Transverse colon (tissue), 4 donors: ENCODE data around the gene NR2E3.

Source experiments
- CTCF ChIP-seq, 5 experiments: fragments of 200-600 bp in 3 of 5; fragments of 450-650 bp in 2 of 5; sonication (generic) in 3 of 5; IDR thresholded peaks; 1 replicate in 2 of 5; 2 replicates in 3 of 5; pipeline ENCODE4 v1.5.1; 2016 to 2017; ENCODE audit warnings: antibody characterized with exemption in 5 of 5, inconsistent platforms in 3 of 5, mild to moderate bottlenecking in 2 of 5, moderate library complexity in 1 of 5
- EP300 ChIP-seq: sonication (generic); formaldehyde crosslinking; IDR thresholded peaks from one replicate; pipeline ENCODE4 v1.6.1; 2017; ENCODE audit warnings: antibody characterized with exemption, low read depth
- POLR2A ChIP-seq: fragments of 450-650 bp; IDR thresholded peaks from one replicate; pipeline ENCODE4 v1.6.1; 2016; ENCODE audit warnings: antibody characterized with exemption, mild to moderate bottlenecking, moderate library complexity
- POLR2AphosphoS5 ChIP-seq, 3 donors: sonication (generic); formaldehyde crosslinking; IDR thresholded peaks; one replicate each; pipeline ENCODE4 v1.6.1; 2016; ENCODE audit warnings: antibody characterized with exemption in 3 of 3

DNA sequence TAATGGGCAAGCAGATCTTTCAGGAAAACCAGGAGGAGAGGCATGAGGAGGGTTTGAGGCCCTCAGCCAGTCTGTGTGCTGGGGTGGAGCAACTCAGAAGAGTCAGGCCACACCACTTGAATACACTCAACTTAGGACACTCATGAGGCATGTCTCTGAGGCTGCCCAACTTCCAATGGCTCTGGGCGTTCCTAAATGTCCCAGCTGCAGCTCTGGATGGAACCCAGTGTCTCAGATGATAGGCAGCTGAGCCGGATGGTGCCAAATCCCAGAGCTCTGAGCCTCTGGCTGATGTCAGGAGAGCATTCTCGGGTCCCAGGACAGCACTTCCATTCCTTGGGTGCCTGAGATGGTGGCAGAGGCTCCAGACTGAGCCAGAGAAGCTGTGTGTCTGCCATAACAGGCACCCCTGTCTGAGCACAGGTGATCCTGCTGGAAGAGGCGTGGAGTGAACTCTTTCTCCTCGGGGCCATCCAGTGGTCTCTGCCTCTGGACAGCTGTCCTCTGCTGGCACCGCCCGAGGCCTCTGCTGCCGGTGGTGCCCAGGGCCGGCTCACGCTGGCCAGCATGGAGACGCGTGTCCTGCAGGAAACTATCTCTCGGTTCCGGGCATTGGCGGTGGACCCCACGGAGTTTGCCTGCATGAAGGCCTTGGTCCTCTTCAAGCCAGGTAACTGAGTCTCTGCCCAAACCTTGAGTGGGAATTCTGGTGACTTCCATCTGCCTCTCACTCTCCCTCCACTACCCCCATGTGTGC lies 2.8 kb downstream of the NR2E3 start:
- TF ChIP-seq POLR2A: no peak
- TF ChIP-seq CTCF (IDR thresholded peaks at IDR 0.05): no peak
- no peak for TF ChIP-seq POLR2AphosphoS5 (IDR thresholded peaks at IDR 0.05)
- no peak for TF ChIP-seq EP300
